HepG2 (cell line): Measurements from ENCODE around the gene NEGR1. TPM values are rescaled to one million over a fixed set of nuclear protein-coding genes. Genes with fewer than 3 reads are reported as not detected.
A peak's percentile ranks its signal among the peaks of the same experiment; 100 is the strongest.

Source experiments
- ATAC-seq: fragments of 200-7000 bp; cut with Tn5 transposase; 3 replicates; pipeline ENCODE4 v1.9.1; 2020; ENCODE audit warnings: mild to moderate bottlenecking, moderate library complexity
- BruUV-seq: library from RNA; stranded (reverse); fragments of 400-500 nt; replicated peaks from 2 replicates; lab custom pipeline; 2021; lab: Mats Ljungman, UMichigan
- CTCF ChIA-PET: fragments of 300-600 bp; formaldehyde crosslinking; extraction: SDS; loops from one replicate; lab custom pipeline; 2021; ENCODE audit warnings: low total read pairs, inconsistent platforms, low intra/inter-chr PET ratio; lab: Yijun Ruan, JAX
- POLR2A ChIA-PET: fragments of 350-600 bp; sonication (Branson Sonifier 250); formaldehyde crosslinking; loops from one replicate; lab custom pipeline; 2020; ENCODE audit warnings: antibody characterized with exemption, inconsistent platforms; lab: Yijun Ruan, JAX
- DNase-seq: peaks from one replicate; pipeline ENCODE4 v3.0.0-alpha.2; 2015; ENCODE audit warnings: low spot score
- FAIRE-seq: peaks from 3 replicates; lab custom pipeline; 2011; peaks lifted over from hg19 to GRCh38; lab: Jason Lieb, UNC
- H2AFZ ChIP-seq: one replicate; pipeline ENCODE4 v1.6.1; 2011; ENCODE audit warnings: low read length, inconsistent platforms
- H3K27ac ChIP-seq: fragments of 300-600 bp; 3 replicates; pipeline ENCODE4 v1.8.0; 2011; ENCODE audit warnings: mixed run types, mild to moderate bottlenecking, mixed read lengths, low read length, inconsistent platforms; ENCODE audit not compliant: insufficient read depth; ENCODE audit errors: extremely low read length
- H3K27me3 ChIP-seq, 2 experiments: fragments of 200-600 bp in 1 of 2; 2 replicates in 1 of 2; 3 replicates in 1 of 2; pipeline versions ENCODE4 v1.6.0 to v1.8.0; 2011; ENCODE audit warnings: low read length in 2 of 2, mild to moderate bottlenecking in 2 of 2, moderate library complexity in 2 of 2, inconsistent platforms in 1 of 2; ENCODE audit not compliant: insufficient read depth in 2 of 2, control insufficient read depth in 1 of 2
- H3K36me3 ChIP-seq, 2 experiments: fragments of 200-600 bp in 1 of 2; replicated peaks in 1 of 2; 2 replicates in 1 of 2; 3 replicates in 1 of 2; pipeline versions ENCODE4 v1.5.1 to v1.8.0; 2011; ENCODE audit warnings: low read length in 2 of 2, inconsistent platforms in 1 of 2; ENCODE audit not compliant: insufficient read depth in 2 of 2, control insufficient read depth in 1 of 2
- H3K4me1 ChIP-seq: 2 replicates; pipeline ENCODE4 v1.5.1; 2012; ENCODE audit warnings: low read length, inconsistent platforms; ENCODE audit not compliant: insufficient read depth
- H3K4me2 ChIP-seq: 2 replicates; pipeline ENCODE4 v1.6.0; 2011; ENCODE audit warnings: low read depth, low read length, inconsistent platforms
- H3K4me3 ChIP-seq, 3 experiments: fragments of 200-600 bp in 1 of 3; sonication (generic), shearing (Covaris generic) in 1 of 3; replicated peaks in 1 of 3; 2 replicates each; pipeline ENCODE4 v1.5.1; 2011 to 2016; ENCODE audit warnings: low read length in 3 of 3, inconsistent platforms in 2 of 3, low read depth in 2 of 3, mild to moderate bottlenecking in 2 of 3, control low read depth in 1 of 3, mixed read lengths in 1 of 3; ENCODE audit not compliant: insufficient read depth in 1 of 3
- H3K79me2 ChIP-seq: one replicate; pipeline ENCODE4 v1.6.1; 2011; ENCODE audit warnings: low read length, inconsistent platforms; ENCODE audit not compliant: insufficient read depth
- H3K9ac ChIP-seq: 2 replicates; pipeline ENCODE4 v1.6.0; 2011; ENCODE audit warnings: mild to moderate bottlenecking, low read depth, low read length, inconsistent platforms; ENCODE audit not compliant: insufficient read depth
- H3K9me3 ChIP-seq: 2 replicates; pipeline ENCODE4 v1.5.1; 2012; ENCODE audit warnings: mild to moderate bottlenecking, low read length
- H4K20me1 ChIP-seq: 2 replicates; pipeline ENCODE4 v1.6.0; 2011; ENCODE audit warnings: inconsistent platforms, mild to moderate bottlenecking, low read length, moderate library complexity; ENCODE audit not compliant: insufficient read depth
- ATF7 ChIP-seq, 2 experiments: fragments of 450-650 bp in 1 of 2; sonication (generic) in 1 of 2; formaldehyde crosslinking in 1 of 2; IDR thresholded peaks; 2 replicates each; pipeline versions ENCODE4 v1.4.0 to v1.6.1; 2016 to 2020; ENCODE audit warnings: antibody characterized with exemption in 1 of 2, mild to moderate bottlenecking in 1 of 2, missing genetic modification reagents in 1 of 2
- CREB1 ChIP-seq, 2 experiments: fragments of 450-650 bp in 1 of 2; IDR thresholded peaks; 2 replicates each; pipeline ENCODE4 v1.6.1; 2016 to 2017; ENCODE audit warnings: control low read depth in 1 of 2, mild to moderate bottlenecking in 1 of 2, missing compliant biosample characterization in 1 of 2, missing genetic modification characterization in 1 of 2
- GTF2F1 ChIP-seq: fragments of 150-350 bp; IDR thresholded peaks from 2 replicates; pipeline ENCODE4 v1.6.1; 2014; ENCODE audit warnings: low read length
- ZMYM2 ChIP-seq: sonication (generic); formaldehyde crosslinking; IDR thresholded peaks from 2 replicates; pipeline ENCODE4 v1.8.0; 2022; ENCODE audit warnings: mild to moderate bottlenecking, missing genetic modification reagents
- ZNF292 ChIP-seq: sonication (generic); formaldehyde crosslinking; IDR thresholded peaks from 2 replicates; pipeline ENCODE4 v1.8.1; 2022; ENCODE audit warnings: mild to moderate bottlenecking, low read depth, missing genetic modification reagents, borderline replicate concordance
- ZNF549 ChIP-seq: sonication (generic); formaldehyde crosslinking; IDR thresholded peaks from 2 replicates; pipeline ENCODE4 v1.5.0; 2020; ENCODE audit warnings: missing genetic modification reagents
- ZNF615 ChIP-seq: sonication (generic); formaldehyde crosslinking; IDR thresholded peaks from 2 replicates; pipeline ENCODE4 v1.5.0; 2020; ENCODE audit warnings: mild to moderate bottlenecking, missing genetic modification reagents, borderline replicate concordance
- whole genome bisulfite sequencing: methylation state at CpG from one replicate; pipeline ENCODE4 v1.1.6; 2017; ENCODE audit warnings: low lambda C conversion rate; 5-methylcytosine and 5-hydroxymethylcytosine counted together
- in situ Hi-C: cut with HindIII; loops from 2 replicates; pipeline ENCODE4 v1.10.0; 2017; ENCODE audit warnings: low pct_unique_long_range_greater_than_20kb; ENCODE audit not compliant: extremely low pct_ligation_motif_present
- intact Hi-C: fragments of 100-400 bp; cut with micrococcal nuclease; formaldehyde crosslinking; loops from one replicate; pipeline ENCODE4 v1.10.0; 2022; ENCODE audit not compliant: unreplicated experiment
- polyA plus RNA-seq, 8 experiments: library from polyadenylated mRNA; depleted of rRNA in 3 of 8; stranded (reverse) in 7 of 8; unstranded in 1 of 8; fragments of >200 nt; fragmentation: Illumina TruSeq in 4 of 8; extraction: Trizol in 4 of 8; gene quantifications; 2 replicates each; pipeline versions ENCODE4 v1.2.1 to v1.2.3, GENCODE V29; 2011 to 2016; ENCODE audit warnings: low read depth in 4 of 8, missing spikeins in 1 of 8, mixed read lengths in 1 of 8; ENCODE audit not compliant: insufficient read depth in 1 of 8
- total RNA-seq, 5 experiments: library from RNA; depleted of rRNA; stranded (reverse); fragments of >200 nt; fragmentation: Illumina TruSeq; extraction: Trizol; gene quantifications; 2 replicates each; pipeline ENCODE4 v1.2.3, GENCODE V29; 2016; ENCODE audit warnings: low read depth in 1 of 5
- TF ChIP-seq, protein P1 (sequence below): sonication (generic); formaldehyde crosslinking; IDR thresholded peaks from 2 replicates; pipeline ENCODE4 v1.4.0; 2020; ENCODE audit warnings: mild to moderate bottlenecking, missing genetic modification reagents
- TF ChIP-seq, protein P2 (sequence below): sonication (generic); formaldehyde crosslinking; IDR thresholded peaks from 2 replicates; pipeline ENCODE4 v1.8.1; 2023; ENCODE audit warnings: missing genetic modification reagents, mild to moderate bottlenecking, borderline replicate concordance
- TF ChIP-seq, protein P3 (sequence below): IDR thresholded peaks from 2 replicates; pipeline ENCODE4 v1.6.1; 2012; ENCODE audit warnings: low read length, improper control_type of control experiment
- TF ChIP-seq, protein P4 (sequence below): sonication (generic); formaldehyde crosslinking; IDR thresholded peaks from 2 replicates; pipeline ENCODE4 v1.4.0; 2020; ENCODE audit warnings: missing genetic modification reagents

The NEGR1 gene
- total and polyA plus RNA-seq, 2 of the 13 experiments (the other 11 are each of a cell fraction or from before 2014, with no cell fraction given): not detected

DNA sequence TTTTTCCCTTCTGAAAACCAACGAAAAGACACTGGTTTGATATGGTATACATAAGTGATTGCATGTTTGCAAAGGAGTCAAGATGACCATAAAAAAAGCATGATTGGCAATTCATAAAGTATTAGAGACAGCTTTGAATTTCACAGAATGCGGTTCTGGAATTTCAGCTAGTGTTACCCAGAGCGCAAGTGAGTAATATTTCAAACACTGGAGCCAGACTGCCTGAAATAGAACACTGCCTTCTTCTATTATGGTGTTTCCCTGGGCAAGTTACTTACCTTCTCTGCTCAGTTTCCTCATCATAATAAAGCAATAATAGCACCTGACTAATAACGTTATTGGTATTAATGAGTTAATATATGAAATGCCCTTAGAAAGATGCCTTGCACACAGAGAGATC, 54.7 kb downstream of the NEGR1 start:
- ATAC-seq (no peak), FAIRE-seq (no peak), DNase-seq (no peak)
- Histone ChIP-seq H3K79me2 (no peaks in the 10 kb centered on the region), H2AFZ (no peak overlapping the region), H4K20me1 (no peaks in the 10 kb centered on the region), H3K27ac (no peak overlapping the region), H3K9ac (no peak overlapping the region), H3K4me3 (no peak overlapping the region), H3K27me3 (no peaks in the 10 kb centered on the region), H3K36me3 (no peaks in the 10 kb centered on the region), H3K9me3 (no peaks in the 10 kb centered on the region; the same call in 1 of the 2 replicates), H3K4me1 (peaks cover 14% of the 10 kb centered on the region), H3K4me2 (no peak overlapping the region)
- ChIA-PET CTCF (no interaction called here), POLR2A (no interaction called here)
- no TSS peak for BruUV-seq
- in situ Hi-C loops: no loop called here
- WGBS: 31% methylated on average over 4 of the region's 4 CpGs
- TF ChIP-seq, protein P1, sequence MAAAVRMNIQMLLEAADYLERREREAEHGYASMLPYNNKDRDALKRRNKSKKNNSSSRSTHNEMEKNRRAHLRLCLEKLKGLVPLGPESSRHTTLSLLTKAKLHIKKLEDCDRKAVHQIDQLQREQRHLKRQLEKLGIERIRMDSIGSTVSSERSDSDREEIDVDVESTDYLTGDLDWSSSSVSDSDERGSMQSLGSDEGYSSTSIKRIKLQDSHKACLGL (CRISPR knock-in tag): no peak
- intact Hi-C loops: no loop called here

DNA sequence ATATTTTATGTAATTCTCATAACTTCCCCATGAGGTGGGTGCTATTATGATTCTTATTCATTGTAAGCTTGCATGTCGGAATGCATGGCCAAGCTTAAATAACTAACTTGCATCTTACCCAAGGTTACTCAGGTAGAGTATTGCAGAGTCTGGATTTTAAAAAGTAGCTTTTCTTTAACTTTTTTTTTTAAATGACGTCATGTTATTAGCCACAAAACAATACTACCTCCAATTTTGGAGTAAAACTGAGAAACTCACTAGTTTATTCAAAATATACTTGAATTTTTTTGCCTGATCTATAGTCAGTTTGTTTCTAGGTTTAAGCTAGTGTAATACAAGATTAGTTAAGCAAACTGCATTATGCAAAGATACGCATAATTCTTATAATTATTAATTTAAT, 57.8 kb downstream of the NEGR1 start:
- intact Hi-C loops (no loop called here), in situ Hi-C loops (no loop called here)
- POLR2A ChIA-PET: no interaction called here
- Histone ChIP-seq H3K36me3 (no peaks in the 10 kb centered on the region), H3K79me2 (no peaks in the 10 kb centered on the region), H3K4me1 (peaks cover under 1% of the 10 kb centered on the region; the same call in 1 of the 2 replicates), H3K4me2 (no peak overlapping the region), H3K27ac (no peak overlapping the region), H3K9me3 (no peaks in the 10 kb centered on the region), H3K4me3 (no peak overlapping the region), H2AFZ (no peak overlapping the region), H4K20me1 (no peaks in the 10 kb centered on the region), H3K27me3 (no peaks in the 10 kb centered on the region), H3K9ac (no peak overlapping the region)
- ATAC-seq: no peak
- FAIRE-seq: no peak
- WGBS: 21% methylated on average over 3 of the region's 3 CpGs
- DNase-seq: no peak
- no peak for TF ChIP-seq ZNF615 (CRISPR knock-in tag)
- peak; percentile 80 for TF ChIP-seq CREB1 (IDR thresholded peaks at IDR 0.05)
- TF ChIP-seq CREB1 (CRISPR knock-in tag; IDR thresholded peaks at IDR 0.05): no peak
- TF ChIP-seq ATF7 (IDR thresholded peaks at IDR 0.05): peak; percentile 95
- TF ChIP-seq ATF7 (CRISPR knock-in tag; IDR thresholded peaks at IDR 0.05): no peak
- TF ChIP-seq, protein P2, sequence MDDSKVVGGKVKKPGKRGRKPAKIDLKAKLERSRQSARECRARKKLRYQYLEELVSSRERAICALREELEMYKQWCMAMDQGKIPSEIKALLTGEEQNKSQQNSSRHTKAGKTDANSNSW (CRISPR knock-in tag): no peak
- no peak for TF ChIP-seq ZNF549
- TF ChIP-seq GTF2F1: no peak
- TF ChIP-seq, protein P3, sequence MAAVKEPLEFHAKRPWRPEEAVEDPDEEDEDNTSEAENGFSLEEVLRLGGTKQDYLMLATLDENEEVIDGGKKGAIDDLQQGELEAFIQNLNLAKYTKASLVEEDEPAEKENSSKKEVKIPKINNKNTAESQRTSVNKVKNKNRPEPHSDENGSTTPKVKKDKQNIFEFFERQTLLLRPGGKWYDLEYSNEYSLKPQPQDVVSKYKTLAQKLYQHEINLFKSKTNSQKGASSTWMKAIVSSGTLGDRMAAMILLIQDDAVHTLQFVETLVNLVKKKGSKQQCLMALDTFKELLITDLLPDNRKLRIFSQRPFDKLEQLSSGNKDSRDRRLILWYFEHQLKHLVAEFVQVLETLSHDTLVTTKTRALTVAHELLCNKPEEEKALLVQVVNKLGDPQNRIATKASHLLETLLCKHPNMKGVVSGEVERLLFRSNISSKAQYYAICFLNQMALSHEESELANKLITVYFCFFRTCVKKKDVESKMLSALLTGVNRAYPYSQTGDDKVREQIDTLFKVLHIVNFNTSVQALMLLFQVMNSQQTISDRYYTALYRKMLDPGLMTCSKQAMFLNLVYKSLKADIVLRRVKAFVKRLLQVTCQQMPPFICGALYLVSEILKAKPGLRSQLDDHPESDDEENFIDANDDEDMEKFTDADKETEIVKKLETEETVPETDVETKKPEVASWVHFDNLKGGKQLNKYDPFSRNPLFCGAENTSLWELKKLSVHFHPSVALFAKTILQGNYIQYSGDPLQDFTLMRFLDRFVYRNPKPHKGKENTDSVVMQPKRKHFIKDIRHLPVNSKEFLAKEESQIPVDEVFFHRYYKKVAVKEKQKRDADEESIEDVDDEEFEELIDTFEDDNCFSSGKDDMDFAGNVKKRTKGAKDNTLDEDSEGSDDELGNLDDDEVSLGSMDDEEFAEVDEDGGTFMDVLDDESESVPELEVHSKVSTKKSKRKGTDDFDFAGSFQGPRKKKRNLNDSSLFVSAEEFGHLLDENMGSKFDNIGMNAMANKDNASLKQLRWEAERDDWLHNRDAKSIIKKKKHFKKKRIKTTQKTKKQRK: no peak
- TF ChIP-seq ZNF292: no peak
- no peak for TF ChIP-seq ZMYM2 (CRISPR knock-in tag)
- TF ChIP-seq, protein P4, sequence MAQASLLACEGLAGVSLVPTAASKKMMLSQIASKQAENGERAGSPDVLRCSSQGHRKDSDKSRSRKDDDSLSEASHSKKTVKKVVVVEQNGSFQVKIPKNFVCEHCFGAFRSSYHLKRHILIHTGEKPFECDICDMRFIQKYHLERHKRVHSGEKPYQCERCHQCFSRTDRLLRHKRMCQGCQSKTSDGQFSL (CRISPR knock-in tag): no peak
- CTCF ChIA-PET: no interaction called here
- no TSS peak for BruUV-seq
